CD4-positive, alpha-beta T cell treated with Interleukin-15 for 4 hours (primary cell): ENCODE results near the gene CPSF4.
A peak's percentile ranks its signal among the peaks of the same experiment; 100 is the strongest.

Experiments used
- DNase-seq: peaks from one replicate; pipeline ENCODE4 v3.0.0-alpha.2; 2020; ENCODE audit warnings: low spot score

Gene CPSF4

GRCh38 chr7:99448855-99449254, 10.1 kb downstream of the CPSF4 start:
- DNase-seq = no peak

- no peak for DNase-seq
Observed at GRCh38 chr7:99449326-99449725, 10.6 kb downstream of the CPSF4 start.

- DNase-seq = no peak
Observed at GRCh38 chr7:99451936-99452335, 13.2 kb downstream of the CPSF4 start.

DNA sequence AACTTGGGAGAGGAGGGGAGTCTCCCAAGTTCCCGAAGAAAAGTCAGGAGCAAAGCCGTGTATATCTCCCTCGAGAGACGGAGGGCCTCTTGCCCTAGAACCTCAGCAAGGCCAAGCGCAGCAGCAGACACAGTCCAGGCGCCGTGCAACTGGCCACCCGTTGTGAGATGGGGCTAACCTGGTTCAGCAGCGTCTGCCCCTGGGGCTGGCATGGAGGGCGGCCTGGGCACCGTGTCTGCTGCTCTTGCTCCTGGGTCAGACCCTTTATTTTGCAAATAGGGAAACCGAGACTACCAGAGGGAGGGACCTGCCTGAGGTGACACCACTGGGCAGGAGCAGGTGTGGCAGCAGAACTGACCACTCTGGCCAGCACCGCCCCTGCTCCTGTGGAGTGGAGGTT, 13.8 kb downstream of the CPSF4 start:
- no peak for DNase-seq

- no peak for DNase-seq
Observed at GRCh38 chr7:99453105-99453504, 14.4 kb downstream of the CPSF4 start.

GRCh38 chr7:99455874-99456273, 17.1 kb downstream of the CPSF4 start:
- no peak for DNase-seq

- DNase-seq = no peak
Observed at GRCh38 chr7:99456288-99456687, 17.5 kb downstream of the CPSF4 start.

DNA sequence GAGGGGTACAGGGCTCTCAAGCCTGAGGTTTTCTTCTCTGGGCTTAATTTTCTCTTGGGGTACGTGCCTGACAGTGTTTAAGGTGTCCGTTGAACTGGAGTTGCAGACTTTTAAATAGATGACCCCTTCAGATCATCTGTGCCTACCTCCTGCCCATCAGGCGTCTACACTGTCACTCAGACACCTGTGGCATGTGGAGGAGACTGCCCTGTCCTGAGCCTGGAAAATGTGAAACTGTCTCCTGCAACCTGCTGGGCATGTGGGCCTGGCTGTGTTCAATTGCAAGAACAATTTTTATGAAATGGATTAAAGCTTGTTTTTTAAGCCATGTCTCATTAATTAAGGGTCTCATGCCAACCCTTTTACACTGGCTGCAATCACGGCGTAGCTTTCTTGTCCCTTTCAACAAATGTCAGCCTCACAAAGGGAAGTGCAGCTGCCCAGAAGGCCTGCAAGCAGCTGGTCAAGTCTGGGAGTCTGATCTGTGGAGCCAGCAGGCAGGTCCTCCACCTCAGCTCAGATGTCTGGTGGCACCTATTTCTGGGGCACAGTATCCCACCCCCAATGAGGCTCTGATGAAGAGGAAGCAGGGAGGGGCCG, 18.4 kb downstream of the CPSF4 start:
- no peak for DNase-seq

- no peak for DNase-seq
Observed at GRCh38 chr7:99457650-99458493, 19.1 kb downstream of the CPSF4 start.

DNA sequence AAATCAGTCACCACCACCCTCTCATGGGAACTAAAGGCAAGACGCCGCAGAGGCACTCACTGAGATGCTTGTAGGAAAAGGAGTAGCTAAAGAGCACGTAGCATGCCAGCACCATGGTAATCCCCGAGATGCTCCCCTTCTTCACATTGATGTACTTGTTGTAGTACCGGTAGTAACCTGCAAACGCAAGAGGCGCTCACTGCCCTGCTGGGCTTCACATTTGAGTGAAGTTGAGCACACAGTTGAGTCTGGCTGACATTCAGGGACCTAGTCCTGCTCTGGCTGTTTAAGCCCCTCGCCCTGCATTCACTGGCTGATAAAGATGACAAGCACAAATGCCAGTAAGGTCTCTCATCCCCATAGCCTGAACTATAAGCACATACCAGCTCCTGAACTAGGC, 20.3 kb downstream of the CPSF4 start:
- DNase-seq = peak; percentile 9

DNA sequence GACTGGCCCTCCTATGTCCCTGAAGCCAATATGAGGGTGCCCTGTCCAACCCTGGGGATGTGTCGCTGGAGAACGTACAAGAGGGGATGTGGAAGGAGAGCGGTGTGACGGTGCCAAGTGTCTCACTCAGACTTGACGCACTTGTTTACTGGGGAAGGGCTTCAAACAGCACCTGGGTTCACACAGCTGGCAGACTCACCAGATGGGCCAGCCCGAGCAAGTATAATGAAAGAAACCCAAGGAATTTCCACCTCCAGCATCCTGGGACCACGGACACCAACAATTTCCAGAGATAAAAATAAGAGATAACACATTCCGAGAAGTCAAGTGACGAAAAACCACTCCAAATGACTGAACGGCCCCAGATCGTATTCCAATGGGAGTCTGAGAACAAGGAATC, 21.9 kb downstream of the CPSF4 start:
- DNase-seq = no peak

GRCh38 chr7:99461221-99461620, 22.5 kb downstream of the CPSF4 start:
- DNase-seq = no peak

- no peak for DNase-seq
Observed at GRCh38 chr7:99465421-99465768, 26.7 kb downstream of the CPSF4 start.

DNA sequence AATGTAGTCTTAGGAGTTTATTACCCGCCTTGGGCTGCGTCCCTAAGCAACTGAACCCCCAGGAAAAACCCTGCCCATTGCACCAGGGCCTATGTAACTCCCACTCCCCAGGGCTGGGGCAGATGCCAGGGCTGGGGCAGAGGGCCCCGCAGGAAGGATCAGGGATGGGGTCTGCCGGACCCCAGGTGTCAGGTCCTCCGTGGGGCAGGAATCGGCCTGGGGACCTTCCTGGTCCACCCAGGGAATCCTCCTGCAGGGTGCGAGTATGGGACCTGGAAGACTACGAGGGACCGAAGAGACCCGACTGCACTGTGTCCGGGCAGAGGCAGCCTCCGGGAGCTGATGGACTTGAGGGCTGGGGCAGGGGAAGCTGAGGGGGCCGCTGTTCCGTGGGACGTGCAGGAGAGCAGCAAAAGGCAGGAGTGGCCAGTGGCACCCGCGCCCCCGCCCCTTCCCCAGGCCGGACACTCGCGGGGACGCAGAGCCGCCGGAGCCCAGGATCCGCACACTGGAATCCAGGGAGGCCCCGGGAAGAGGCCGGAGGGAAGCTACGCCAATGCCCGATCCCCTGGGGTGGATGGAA, 29.7 kb downstream of the CPSF4 start:
- DNase-seq = no peak

GRCh38 chr7:99469381-99470065, 30.8 kb downstream of the CPSF4 start:
- no peak for DNase-seq

- DNase-seq = peak; percentile 98
Observed at GRCh38 chr7:99472561-99473314, 34.0 kb downstream of the CPSF4 start, which contains the start of gene ZNF789. Gene ZNF789, plus strand, starts transcription at chr7:99472890. Its CDS starts 3,567 bp downstream, at chr7:99476457.

DNA sequence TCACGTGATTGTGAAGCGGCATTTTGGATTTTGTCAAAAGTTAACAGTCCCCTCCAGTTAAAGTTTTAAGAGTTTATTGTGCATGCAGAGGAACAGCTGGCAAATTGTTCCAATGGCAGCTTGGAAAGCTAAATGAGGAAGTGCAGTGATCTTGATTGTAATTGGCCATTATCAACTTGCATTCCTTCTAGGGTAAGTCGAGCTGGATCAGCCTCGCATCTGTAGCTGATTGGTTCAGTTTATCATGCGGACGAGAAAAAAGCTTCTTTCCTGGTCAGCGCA, 34.5 kb downstream of the CPSF4 start:
- DNase-seq = peak; percentile 13

GRCh38 chr7:99476107-99476506, 37.4 kb downstream of the CPSF4 start:
- DNase-seq = no peak

DNA sequence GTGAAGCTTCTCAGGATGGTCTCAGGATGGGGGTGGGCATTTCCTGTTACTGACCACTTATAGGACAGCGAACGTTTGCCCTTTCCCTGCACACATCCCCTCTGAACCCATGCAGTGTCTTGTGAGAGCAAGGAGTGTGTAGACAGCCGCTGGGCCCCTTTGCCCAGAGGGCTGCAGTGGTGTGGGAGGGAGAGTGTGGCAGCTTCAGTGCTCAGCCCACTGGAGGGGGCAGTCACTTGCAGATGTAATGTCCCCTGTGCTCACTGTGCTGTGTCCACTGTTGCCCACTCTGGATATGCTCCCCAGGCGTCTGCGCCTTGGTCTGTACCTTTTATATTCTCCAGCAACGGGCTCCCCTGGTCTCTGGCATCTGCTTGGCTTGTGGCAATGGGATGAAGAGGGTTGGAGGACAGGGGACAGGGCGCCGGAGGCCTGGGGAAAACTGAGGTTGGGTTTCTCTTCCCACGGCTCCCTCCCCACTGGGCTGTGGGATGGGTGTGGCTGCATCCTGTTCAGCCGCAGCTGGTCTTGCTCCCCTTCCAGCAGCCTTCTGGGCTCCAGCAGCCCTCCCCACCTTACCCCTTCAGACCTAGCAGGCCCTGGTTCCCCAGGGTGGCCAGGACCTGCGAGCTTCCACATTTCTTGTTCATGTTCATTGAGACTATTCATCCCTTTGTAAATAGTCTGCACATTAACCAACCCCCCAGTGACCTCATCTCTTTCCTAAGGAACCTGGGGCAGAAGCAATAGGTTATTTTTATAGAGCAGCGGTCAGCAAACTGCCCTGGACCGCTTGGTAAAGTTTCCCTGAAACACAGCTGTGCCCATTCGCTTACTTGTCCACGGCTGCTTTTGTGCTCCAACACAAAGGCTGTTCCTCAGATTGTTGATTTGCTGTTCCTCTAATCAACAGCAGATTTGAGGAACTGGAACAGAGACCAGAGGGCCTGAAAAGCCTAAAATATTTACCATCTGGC, 40.0 kb downstream of the CPSF4 start:
- DNase-seq = no peak

DNA sequence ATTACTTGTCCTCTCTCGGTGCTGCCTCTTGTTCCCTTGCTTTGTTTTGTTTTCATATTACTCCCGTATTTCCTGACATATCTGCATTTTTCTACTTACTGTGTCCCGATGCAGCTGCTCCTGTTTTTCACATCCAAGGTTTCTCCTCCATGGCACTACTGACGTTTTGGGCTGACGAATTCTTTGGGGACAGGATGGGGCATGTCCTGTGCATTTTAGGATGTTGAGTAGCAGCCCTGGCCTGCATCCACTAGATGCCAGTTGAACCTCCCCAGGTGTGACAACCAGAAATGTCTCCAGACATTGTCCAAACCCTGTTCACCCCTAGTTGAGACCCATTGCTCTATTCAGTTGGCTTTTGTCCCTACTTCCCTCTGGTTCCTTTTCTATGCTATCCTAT, 46.4 kb downstream of the CPSF4 start:
- DNase-seq = no peak

- no peak for DNase-seq
Observed at GRCh38 chr7:99489235-99489634, 50.5 kb downstream of the CPSF4 start.
